Breast epithelium (tissue), 4 donors: ENCODE data around the gene PTPN14. TPM values are rescaled to one million over a fixed set of nuclear protein-coding genes. Genes with fewer than 3 reads are reported as not detected.

Experiments
- DNase-seq, 2 donors: peaks; one replicate each; pipeline ENCODE4 v3.0.0-alpha.2; 2019; ENCODE audit warnings: low spot score in 2 of 2
- H3K27ac ChIP-seq, 2 donors: fragments of 200-600 bp; sonication (generic) in 1 of 2; one replicate each; pipeline ENCODE4 v1.5.1; 2016 to 2019; ENCODE audit warnings: mild to moderate bottlenecking in 1 of 2
- H3K27me3 ChIP-seq, 2 donors: fragments of 200-600 bp; sonication (generic) in 1 of 2; one replicate each; pipeline versions ENCODE4 v1.5.1 to v1.6.0; 2017 to 2019; ENCODE audit warnings: control low read depth in 1 of 2, mild to moderate bottlenecking in 1 of 2
- H3K36me3 ChIP-seq: fragments of 200-600 bp; one replicate; pipeline ENCODE4 v1.5.1; 2019
- H3K4me1 ChIP-seq, 2 donors: fragments of 200-600 bp; sonication (generic); one replicate each; pipeline ENCODE4 v1.5.1; 2016 to 2019; ENCODE audit warnings: control low read depth in 1 of 2
- H3K4me3 ChIP-seq, 3 donors: fragments of 200-600 bp; sonication (generic); 1 replicate in 2 of 3; 2 replicates in 1 of 3; pipeline ENCODE4 v1.5.1; 2016 to 2019; ENCODE audit warnings: mild to moderate bottlenecking in 3 of 3, moderate library complexity in 2 of 3
- H3K9me3 ChIP-seq, 2 donors: fragments of 200-600 bp; sonication (generic) in 1 of 2; one replicate each; pipeline ENCODE4 v1.5.1; 2016 to 2019; ENCODE audit warnings: control low read depth in 1 of 2
- POLR2A ChIP-seq: fragments of 450-650 bp; IDR thresholded peaks from one replicate; pipeline ENCODE4 v1.6.1; 2016; ENCODE audit warnings: antibody characterized with exemption, mild to moderate bottlenecking, moderate library complexity
- POLR2AphosphoS5 ChIP-seq, 3 donors: sonication (generic); formaldehyde crosslinking; IDR thresholded peaks; one replicate each; pipeline ENCODE4 v1.6.1; 2017; ENCODE audit warnings: antibody characterized with exemption in 3 of 3
- intact Hi-C: fragments of 100-400 bp; cut with DNase I; formaldehyde crosslinking; loops from one replicate; pipeline ENCODE4 v1.15.1; 2023; ENCODE audit warnings: low total_unique reads
- total RNA-seq, 3 donors: library from RNA; depleted of rRNA; stranded (reverse); fragments of >200 nt; gene quantifications; one replicate each; pipeline ENCODE4 v1.1.0, GENCODE V29; 2016
- TF ChIP-seq, protein P1 (sequence below), 3 donors: fragments of 450-650 bp; IDR thresholded peaks; one replicate each; pipeline ENCODE4 v1.5.1; 2016 to 2017; ENCODE audit warnings: antibody characterized with exemption in 3 of 3, mild to moderate bottlenecking in 3 of 3, moderate library complexity in 3 of 3

PTPN14 gene
- total RNA-seq, 3 donors from 2014 or later, result 30.4 to 57.4 (median 49.5) TPM

DNA sequence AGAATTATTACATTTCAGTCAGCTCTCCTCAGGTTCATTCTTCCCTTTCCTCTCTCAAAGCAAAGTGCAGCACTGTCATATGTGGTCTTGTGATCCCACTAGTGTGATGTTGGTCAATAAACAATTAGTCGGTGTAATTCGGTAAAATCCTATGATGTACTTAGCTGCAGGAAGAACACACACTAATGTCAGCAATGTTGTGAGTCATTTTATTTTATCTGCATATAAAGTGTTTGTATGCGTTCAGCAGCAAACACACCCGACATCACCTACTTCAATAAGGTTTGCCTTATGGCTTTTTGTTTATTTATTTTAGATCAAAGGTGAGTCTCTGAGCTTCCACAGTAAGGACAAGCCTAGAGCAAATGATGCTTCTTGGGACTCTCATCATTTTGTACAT, 47.8 kb downstream of the PTPN14 start:
- no peaks in the 10 kb centered on the region for H3K27me3 ChIP-seq

DNA sequence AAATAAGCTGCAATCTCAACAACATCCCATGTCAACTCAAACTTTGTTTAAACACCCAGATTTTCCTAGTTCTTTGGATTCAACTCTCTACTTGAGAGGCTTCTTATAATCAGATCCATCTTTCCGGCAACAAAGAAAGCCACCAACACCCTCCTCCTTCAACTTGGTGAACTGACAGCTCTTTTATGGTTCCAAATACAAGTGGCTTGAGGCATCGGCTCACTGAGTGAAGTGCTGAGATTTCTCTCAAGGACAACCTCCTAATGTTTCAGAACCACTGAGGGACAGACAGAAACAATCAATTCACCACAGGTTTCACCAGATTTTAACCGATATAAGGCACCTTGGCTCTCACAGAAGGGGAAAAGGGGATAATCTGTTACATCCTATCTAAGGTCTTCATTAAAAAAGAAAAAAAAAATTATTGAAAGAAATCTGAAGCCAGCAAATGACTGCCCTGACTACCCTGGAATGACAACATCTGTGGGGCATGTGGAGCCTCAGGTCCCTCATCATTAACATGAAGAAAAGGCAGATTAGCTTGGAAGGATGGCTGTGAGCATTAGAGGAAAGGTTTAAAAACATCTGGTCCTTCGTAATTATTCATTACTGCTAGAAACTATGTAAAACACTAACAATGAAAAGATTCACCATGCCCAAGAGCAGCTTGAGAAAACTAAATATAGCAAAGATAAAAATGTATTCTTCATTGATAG, 50.9 kb downstream of the PTPN14 start:
- TF ChIP-seq POLR2AphosphoS5 (IDR thresholded peaks at IDR 0.05) (no peak), POLR2A (no peak)
- TF ChIP-seq, protein P1, sequence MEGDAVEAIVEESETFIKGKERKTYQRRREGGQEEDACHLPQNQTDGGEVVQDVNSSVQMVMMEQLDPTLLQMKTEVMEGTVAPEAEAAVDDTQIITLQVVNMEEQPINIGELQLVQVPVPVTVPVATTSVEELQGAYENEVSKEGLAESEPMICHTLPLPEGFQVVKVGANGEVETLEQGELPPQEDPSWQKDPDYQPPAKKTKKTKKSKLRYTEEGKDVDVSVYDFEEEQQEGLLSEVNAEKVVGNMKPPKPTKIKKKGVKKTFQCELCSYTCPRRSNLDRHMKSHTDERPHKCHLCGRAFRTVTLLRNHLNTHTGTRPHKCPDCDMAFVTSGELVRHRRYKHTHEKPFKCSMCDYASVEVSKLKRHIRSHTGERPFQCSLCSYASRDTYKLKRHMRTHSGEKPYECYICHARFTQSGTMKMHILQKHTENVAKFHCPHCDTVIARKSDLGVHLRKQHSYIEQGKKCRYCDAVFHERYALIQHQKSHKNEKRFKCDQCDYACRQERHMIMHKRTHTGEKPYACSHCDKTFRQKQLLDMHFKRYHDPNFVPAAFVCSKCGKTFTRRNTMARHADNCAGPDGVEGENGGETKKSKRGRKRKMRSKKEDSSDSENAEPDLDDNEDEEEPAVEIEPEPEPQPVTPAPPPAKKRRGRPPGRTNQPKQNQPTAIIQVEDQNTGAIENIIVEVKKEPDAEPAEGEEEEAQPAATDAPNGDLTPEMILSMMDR (IDR thresholded peaks at IDR 0.05), result no peak
- Histone ChIP-seq H3K9me3 (no peaks in the 10 kb centered on the region), H3K4me1 (no peaks in the 10 kb centered on the region), H3K36me3 (no peaks in the 10 kb centered on the region), H3K4me3 (no peak overlapping the region), H3K27me3 (no peaks in the 10 kb centered on the region), H3K27ac (peak overlapping the region in 1 of 2 donors; percentile 31)
- intact Hi-C loops, result no loop called here
- DNase-seq, result no peak

More for the DNA sequence above, 47.8 kb downstream of the PTPN14 start:
- Histone ChIP-seq H3K4me1 (no peaks in the 10 kb centered on the region), H3K27ac (no peak overlapping the region), H3K4me3 (no peak overlapping the region), H3K9me3 (no peaks in the 10 kb centered on the region), H3K36me3 (no peaks in the 10 kb centered on the region)
- DNase-seq, result no peak
- intact Hi-C loops, result no loop called here
- TF ChIP-seq POLR2AphosphoS5 (IDR thresholded peaks at IDR 0.05) (no peak), POLR2A (no peak)
- TF ChIP-seq, protein P1 (IDR thresholded peaks at IDR 0.05), result no peak

DNA sequence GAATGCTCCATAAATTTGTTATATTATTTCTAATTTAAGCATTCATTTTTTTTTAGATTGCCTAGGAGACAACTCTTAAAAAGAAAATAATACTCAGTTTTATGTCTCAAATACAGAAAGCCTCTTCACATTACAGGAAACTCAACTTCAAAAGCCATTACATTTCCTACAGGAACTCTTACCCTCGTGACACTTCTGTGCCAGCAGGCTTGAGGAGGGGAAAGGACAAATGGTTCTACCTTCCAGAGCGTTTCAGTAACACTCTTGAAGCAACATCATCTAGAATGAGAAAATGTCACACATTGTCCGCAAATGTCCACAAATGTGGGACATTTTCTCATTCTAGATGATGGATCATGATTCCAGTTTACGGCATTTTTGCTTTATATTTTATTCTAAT, 51.7 kb downstream of the PTPN14 start:
- H3K9me3 ChIP-seq, result no peaks in the 10 kb centered on the region
- no peak for TF ChIP-seq POLR2AphosphoS5 (IDR thresholded peaks at IDR 0.05)
- intact Hi-C loops, result no loop called here
- no peaks in the 10 kb centered on the region for H3K27me3 ChIP-seq
- no peaks in the 10 kb centered on the region for H3K36me3 ChIP-seq
- no peak for DNase-seq
- no peaks in the 10 kb centered on the region for H3K4me1 ChIP-seq
- peak overlapping the region in 1 of 2 donors; percentile 31 for H3K27ac ChIP-seq
- H3K4me3 ChIP-seq, result no peak overlapping the region

DNA sequence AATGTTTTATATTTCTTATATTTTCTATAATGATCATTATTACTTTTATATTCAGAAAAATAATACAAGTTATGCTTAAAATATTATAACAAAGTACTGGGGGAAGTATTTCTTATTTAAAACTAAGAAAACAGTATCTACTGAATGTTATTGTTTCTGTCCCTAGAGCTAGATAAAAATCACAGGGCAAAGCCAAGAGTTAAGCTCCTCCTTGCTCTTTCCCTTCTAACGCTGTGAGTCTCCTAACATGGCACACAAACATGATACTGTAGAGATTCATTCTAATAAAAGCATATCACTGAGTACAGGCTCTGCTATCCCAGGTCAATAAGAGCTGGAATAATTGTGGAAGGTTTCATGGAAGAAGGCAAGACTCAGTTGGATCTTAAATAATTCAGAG, 53.4 kb downstream of the PTPN14 start:
- no peak for DNase-seq
- H3K27ac ChIP-seq, result no peak overlapping the region
- TF ChIP-seq, protein P1 (IDR thresholded peaks at IDR 0.05), result no peak
- TF ChIP-seq POLR2A (no peak), POLR2AphosphoS5 (IDR thresholded peaks at IDR 0.05) (no peak)
- no peak overlapping the region for H3K4me3 ChIP-seq
- no peaks in the 10 kb centered on the region for H3K4me1 ChIP-seq
- no peaks in the 10 kb centered on the region for H3K9me3 ChIP-seq
- intact Hi-C loops, result no loop called here
- no peaks in the 10 kb centered on the region for H3K36me3 ChIP-seq
- H3K27me3 ChIP-seq, result no peaks in the 10 kb centered on the region

DNA sequence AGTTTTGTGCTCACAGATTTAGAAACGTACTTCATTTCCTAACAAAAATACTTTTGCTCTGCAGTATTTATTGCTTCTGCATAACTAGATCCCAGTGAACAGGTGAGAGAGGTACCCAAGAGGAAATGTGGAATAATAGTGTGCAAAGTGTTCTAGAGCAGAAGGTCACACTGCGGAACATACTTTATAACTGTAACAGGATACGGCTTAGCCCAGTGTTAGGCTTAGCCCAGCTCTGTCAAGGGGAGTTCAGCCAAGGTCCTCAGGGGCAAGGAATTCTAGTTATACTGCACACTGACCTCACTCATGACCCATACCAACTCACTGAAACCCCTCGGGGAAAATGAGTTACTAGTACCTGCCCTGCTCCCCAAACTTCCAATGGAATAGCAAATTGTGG, 55.3 kb downstream of the PTPN14 start:
- no peak overlapping the region for H3K4me3 ChIP-seq
- H3K27me3 ChIP-seq, result no peaks in the 10 kb centered on the region
- H3K4me1 ChIP-seq, result no peaks in the 10 kb centered on the region
- DNase-seq, result no peak
- intact Hi-C loops, result no loop called here
- TF ChIP-seq POLR2A (no peak), POLR2AphosphoS5 (IDR thresholded peaks at IDR 0.05) (no peak)
- TF ChIP-seq, protein P1 (IDR thresholded peaks at IDR 0.05), result no peak
- H3K27ac ChIP-seq, result no peak overlapping the region
- no peaks in the 10 kb centered on the region for H3K36me3 ChIP-seq
- H3K9me3 ChIP-seq, result no peaks in the 10 kb centered on the region
